OCI-LY7 (cell line): Measurements from ENCODE around the gene ZFP36L2.

Experiments
- CTCF ChIP-seq: fragments of 200-600 bp; sonication (generic); conservative IDR thresholded peaks from 2 replicates; pipeline ENCODE4 v1.5.1; 2014; ENCODE audit warnings: mild to moderate bottlenecking, antibody characterized with exemption, low read length, moderate library complexity, mixed read lengths
- EZH2phosphoT487 ChIP-seq: fragments of 200-600 bp; sonication (generic); IDR thresholded peaks from 2 replicates; pipeline ENCODE4 v1.6.1; 2018; ENCODE audit warnings: low read depth, borderline replicate concordance, mild to moderate bottlenecking, mixed run types, antibody characterized with exemption, low read length, moderate library complexity, mixed read lengths

- TF ChIP-seq CTCF (no peak), EZH2phosphoT487 (no peak)
These were observed 47.6 kb upstream of the ZFP36L2 start for GRCh38 chr2:43274055-43274454.
